Heart left ventricle (tissue), 13 donors: ENCODE measurements around the gene GRXCR2.

Experiments used
- CTCF ChIP-seq, 12 donors: fragments of 200-600 bp; sonication (generic) in 4 of 12; IDR thresholded peaks; one replicate each; pipeline versions ENCODE4 v1.5.0 to v1.8.0; 2018 to 2022; ENCODE audit warnings: antibody characterized with exemption in 12 of 12, mild to moderate bottlenecking in 5 of 12
- POLR2A ChIP-seq, 2 donors: fragments of 450-650 bp; IDR thresholded peaks; one replicate each; pipeline ENCODE4 v1.6.1; 2017; ENCODE audit warnings: antibody characterized with exemption in 2 of 2, mild to moderate bottlenecking in 2 of 2, moderate library complexity in 2 of 2
- donor health status: ischemic (EF 13 %, LVEDD 7.1; RV severe dilation, severe dysfunction).
- donor health status: DM: no; HTN: yes; CAD: no.
- donor health status: DM: no; HTN: no; CAD: no.
- donor health status: ischemic (EF 25% LVEDD 6.9; RV normal size, moderate dysfunction).
- donor health status: ischemic (EF 25% LVEDD 5.7; RV mildly dilated, moderate dysfunction).
- donor health status: ischemic (EF 35%, LVEDD 5.7; RV mildly dilated, moderate dysfunction).
- donor health status: nonischemic (EF 11% LVEDD 7.7; RV severe dilation, severe dysfunction).
- donor health status: DM: yes; HTN: yes; CAD: no.
- donor health status: PGD.
- donor health status: ischemic (EF 29% LVEDD 5.4; RV normal size, mild dysfunction).
- donor health status: nonischemic (EF 23%, LVEDD 6.1; RV moderate dilation, normal function).

GRCh38 chr5:145889611-145890010 is 16.8 kb upstream of the GRXCR2 start:
- no peak for TF ChIP-seq CTCF (IDR thresholded peaks at IDR 0.05)
- no peak for TF ChIP-seq POLR2A (IDR thresholded peaks at IDR 0.05)
